ENCODE measurements around the gene XPO6.

The XPO6 gene

DNA sequence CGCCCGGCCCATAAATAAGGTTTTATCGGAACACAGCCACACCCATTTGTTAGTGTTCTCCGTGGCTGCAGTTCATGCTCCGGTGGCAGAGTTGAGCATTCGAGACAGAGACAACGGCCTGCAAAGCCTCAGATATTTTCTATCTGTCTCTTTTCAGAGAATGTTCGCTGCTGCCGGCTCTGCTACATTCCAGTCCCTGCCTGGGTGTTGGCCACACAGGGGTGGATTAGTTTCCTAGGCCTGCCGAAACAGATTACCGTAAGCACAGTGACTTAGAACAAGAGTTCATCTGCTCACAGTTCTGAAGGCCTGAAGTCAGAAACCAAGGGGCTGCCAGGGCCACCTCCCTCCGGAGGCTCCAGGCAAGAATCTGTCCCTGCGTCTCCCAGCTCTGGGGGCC, 129.1 kb downstream of the XPO6 start:
- no peak for DNase-seq (ENCODE audit: low spot score)
- TF ChIP-seq, protein P1, sequence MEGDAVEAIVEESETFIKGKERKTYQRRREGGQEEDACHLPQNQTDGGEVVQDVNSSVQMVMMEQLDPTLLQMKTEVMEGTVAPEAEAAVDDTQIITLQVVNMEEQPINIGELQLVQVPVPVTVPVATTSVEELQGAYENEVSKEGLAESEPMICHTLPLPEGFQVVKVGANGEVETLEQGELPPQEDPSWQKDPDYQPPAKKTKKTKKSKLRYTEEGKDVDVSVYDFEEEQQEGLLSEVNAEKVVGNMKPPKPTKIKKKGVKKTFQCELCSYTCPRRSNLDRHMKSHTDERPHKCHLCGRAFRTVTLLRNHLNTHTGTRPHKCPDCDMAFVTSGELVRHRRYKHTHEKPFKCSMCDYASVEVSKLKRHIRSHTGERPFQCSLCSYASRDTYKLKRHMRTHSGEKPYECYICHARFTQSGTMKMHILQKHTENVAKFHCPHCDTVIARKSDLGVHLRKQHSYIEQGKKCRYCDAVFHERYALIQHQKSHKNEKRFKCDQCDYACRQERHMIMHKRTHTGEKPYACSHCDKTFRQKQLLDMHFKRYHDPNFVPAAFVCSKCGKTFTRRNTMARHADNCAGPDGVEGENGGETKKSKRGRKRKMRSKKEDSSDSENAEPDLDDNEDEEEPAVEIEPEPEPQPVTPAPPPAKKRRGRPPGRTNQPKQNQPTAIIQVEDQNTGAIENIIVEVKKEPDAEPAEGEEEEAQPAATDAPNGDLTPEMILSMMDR (IDR thresholded peaks at IDR 0.05; ENCODE audit: extremely low read depth, missing control alignments) = no peak

DNA sequence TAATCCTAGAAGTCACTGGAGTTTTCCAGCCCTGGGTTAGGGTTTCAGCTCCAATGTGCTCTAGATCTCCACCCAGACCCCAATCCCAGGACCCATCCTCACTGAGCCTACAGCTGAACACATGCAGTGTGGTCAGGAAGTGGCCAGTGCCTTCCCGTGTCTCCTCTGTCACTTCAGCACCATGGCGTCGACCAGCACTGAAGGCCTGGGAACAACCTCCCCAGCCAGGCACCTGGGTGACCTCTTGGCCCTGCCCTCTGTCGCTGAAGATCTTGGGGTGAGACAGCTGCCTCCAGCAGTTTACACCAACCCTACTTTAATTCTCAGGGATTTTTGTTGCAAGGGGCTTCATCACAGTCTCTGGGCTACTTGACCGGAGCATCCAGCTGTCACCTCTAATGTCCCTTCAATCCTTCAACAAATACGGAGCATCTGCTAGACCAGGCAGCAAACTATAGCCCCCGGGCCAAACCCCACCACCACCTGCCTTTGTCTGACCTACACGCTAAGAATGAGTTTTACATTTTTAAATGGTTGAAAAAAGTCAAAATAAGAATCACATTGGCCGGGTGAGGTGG, 130.3 kb downstream of the XPO6 start:
- no peak for DNase-seq (ENCODE audit: low spot score)
- TF ChIP-seq, protein P1 (IDR thresholded peaks at IDR 0.05; ENCODE audit: extremely low read depth, missing control alignments) = no peak

DNA sequence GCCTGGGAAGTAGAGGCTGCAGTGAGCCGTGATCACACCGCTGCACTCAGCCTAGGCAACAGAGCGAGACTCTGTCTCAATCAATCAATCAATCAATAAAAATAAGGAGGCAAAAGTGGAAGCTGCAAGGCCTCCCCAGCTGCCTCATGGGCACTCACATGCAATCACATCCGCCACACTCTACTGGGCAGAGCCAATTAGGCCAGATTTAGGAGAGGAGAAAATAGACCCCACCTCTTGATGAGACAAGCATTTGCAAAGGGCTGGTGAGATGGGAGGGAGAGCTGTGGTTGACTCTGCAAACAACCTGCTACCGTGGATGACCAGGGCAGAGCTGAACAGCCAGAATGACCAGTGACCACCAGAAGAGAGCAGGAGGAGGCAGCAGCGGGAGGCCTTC, 133.5 kb downstream of the XPO6 start:
- TF ChIP-seq, protein P1 (IDR thresholded peaks at IDR 0.05; ENCODE audit: extremely low read depth, missing control alignments) = no peak
- no peak for DNase-seq (ENCODE audit: low spot score)

DNA sequence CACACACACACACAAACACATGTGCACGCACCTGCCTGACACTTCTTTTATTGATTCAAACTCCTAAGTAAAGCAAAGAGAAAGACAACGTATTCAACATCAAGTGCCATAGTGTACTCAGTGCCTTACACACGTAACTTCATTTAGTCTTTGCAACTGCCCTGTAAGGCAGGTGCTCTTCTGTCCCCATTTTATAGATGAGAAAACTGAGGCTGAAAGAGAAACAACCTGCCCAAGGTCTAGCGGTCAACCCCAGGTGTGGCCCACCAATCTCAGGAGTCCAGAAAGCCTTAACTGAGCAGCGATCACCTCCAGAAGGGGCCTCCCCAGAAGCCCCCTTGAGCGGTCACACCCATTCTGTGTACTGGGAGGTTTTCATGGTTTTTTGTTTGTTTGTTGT, 137.9 kb downstream of the XPO6 start:
- TF ChIP-seq, protein P1 (IDR thresholded peaks at IDR 0.05; ENCODE audit: extremely low read depth, missing control alignments) = no peak
- no peak for DNase-seq (ENCODE audit: low spot score)

DNA sequence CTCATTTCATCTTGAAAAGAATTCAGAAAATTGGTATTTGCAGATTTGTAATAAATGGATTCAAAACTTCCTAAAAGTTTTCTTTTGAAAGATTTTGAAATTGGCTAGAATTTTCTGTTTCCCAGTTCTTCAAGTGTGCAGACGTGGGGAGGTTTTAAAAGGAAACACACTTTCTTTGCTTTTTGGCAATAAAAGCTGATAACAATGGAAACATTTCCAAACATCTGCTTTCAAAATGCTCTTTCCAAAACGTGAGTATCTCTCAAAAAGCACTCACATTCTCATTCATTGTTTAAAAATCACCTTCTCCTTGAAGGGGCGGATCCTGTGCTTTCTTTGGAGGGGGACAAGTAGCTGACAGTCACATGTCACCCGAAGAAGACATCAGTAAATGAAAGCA, 139.7 kb downstream of the XPO6 start:
- no peak for DNase-seq (ENCODE audit: low spot score)
- TF ChIP-seq, protein P1 (IDR thresholded peaks at IDR 0.05; ENCODE audit: extremely low read depth, missing control alignments) = no peak

DNA sequence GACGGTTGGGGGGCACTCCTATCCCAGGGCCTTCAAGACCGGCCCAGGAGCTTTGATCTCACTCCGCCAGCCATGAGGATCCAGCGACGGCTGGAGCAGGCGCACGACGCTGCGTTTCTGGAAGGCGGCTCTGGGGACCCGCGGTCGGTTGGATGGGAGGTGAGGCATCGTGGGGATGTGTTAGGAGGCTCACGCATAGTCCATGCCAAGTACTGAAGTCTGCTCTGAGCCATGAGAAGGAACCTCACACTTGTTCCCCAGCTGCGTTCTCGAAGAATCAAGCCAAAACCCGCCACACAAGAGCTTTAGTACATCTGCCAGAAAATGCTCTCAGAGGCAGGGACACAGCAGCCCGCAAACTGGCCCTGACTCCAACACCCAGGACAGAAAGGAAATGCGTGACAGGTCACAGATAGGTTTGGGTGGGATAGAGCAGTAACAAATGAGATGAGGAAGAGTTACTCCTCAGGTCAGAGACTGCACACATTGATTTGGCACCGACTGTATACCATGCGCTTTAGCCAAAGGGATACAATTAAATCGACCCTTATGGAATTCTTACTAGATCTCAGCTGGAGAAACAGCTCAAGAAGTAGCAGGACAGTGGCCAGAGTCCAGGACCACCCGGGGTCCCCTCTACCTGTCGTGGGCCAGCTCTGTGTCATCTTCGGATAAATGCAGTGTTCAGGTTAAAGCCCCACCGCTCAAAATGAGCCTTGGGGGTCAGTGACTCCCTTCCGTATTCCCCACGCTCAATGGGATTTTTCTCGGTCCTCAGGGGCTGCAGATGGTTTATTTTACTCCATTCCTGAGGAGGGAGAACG, 141.6 kb downstream of the XPO6 start:
- DNase-seq (ENCODE audit: low spot score) = no peak
- TF ChIP-seq, protein P1 (IDR thresholded peaks at IDR 0.05; ENCODE audit: extremely low read depth, missing control alignments) = no peak

DNA sequence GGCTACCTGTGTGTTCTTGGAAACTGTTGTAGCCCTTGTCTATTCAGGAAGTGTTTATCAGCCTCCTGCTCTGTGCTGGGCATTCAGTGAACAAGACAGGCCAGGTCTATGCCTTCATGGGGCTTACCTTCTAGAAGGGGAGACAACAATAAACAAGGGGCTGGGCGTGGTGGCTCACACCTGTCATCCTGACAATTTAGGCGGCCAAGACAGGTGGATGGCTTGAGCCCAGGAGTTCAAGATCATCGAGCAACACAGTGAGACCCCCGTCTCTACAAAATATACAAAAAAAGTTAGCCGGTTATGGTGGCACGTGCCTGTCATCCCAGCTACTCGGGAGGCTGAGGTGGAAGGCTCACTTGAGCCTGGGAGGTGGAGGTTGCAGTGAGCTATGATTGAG, 142.8 kb downstream of the XPO6 start:
- TF ChIP-seq, protein P1 (IDR thresholded peaks at IDR 0.05; ENCODE audit: extremely low read depth, missing control alignments) = no peak
- no peak for DNase-seq (ENCODE audit: low spot score)

Data from GM20000 (cell line).